Measurements from ENCODE around the gene TSC2. TPM values are rescaled to one million over a fixed set of nuclear protein-coding genes. Genes with fewer than 3 reads are reported as not detected.

Gene TSC2
- total and polyA plus RNA-seq, 2 of the 13 experiments (the other 11 are each of a cell fraction or from before 2014, with no cell fraction given): 19.6 to 40.4 TPM

DNA sequence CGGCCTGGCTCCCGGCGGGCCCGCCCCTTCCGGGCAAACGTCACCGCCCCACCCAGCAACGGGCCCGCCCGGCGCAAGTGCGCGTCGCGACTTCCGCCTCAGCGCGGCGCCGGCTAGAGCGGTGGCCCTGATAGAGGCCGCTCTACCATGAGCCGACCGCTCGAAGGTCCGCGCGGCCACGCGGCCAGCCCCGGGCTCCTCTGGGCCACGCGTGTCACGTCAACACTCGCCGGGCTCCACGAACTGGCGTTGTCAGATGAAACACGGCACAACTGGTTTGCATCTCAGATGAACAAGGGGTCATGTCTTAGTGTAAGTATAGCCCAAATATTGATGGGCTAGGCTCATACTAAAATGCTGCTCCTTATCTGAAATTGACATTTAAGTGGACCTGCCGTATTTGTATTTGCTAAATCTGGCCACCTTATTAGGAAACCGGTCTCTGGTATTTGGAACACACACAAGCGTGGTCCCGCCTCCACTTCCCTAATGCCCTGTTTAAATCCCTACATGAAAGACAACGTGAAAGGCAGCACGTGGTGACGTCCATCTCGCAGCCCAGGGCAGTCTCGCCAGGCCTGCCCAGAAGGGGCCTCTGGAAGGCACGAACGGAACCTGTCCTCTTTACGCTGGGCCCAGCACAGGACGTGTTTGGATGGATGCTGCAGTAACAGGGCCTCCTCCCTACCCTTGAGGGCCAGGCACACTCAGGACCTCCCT, 37.8 kb upstream of the TSC2 start, which contains the start of gene ZNF598 (continued):
- TF ChIP-seq CBX5 (CRISPR knock-in tag; IDR thresholded peaks at IDR 0.05; ENCODE audit: borderline replicate concordance) (0 out of 2 replicates have a peak, but pooled peaks have one; percentile 20), EEA1 (CRISPR knock-in tag; IDR thresholded peaks at IDR 0.05; ENCODE audit: borderline replicate concordance) (no peak), NCOR1 (IDR thresholded peaks at IDR 0.05; ENCODE audit: borderline replicate concordance, low read length) (no peak), ZKSCAN8 (CRISPR knock-in tag; IDR thresholded peaks at IDR 0.05; ENCODE audit: borderline replicate concordance) (no peak; the same call in 1 of the 2 replicates), NONO (IDR thresholded peaks at IDR 0.05) (no peak), NONO (CRISPR knock-in tag; conservative IDR thresholded peaks at IDR 0.05) (peak; percentile 82), MIXL1 (CRISPR knock-in tag; IDR thresholded peaks at IDR 0.05) (no peak; the same call in 1 of the 2 replicates), HOXD1 (CRISPR knock-in tag; IDR thresholded peaks at IDR 0.05) (no peak), POLR2G (IDR thresholded peaks at IDR 0.05; ENCODE audit: low read depth, low read length) (peak; percentile 84), ZFY (CRISPR knock-in tag; IDR thresholded peaks at IDR 0.05) (peak; percentile 89), SMAD1 (CRISPR knock-in tag; IDR thresholded peaks at IDR 0.05; ENCODE audit: borderline replicate concordance, low read depth) (no peak), KLF13 (CRISPR knock-in tag; IDR thresholded peaks at IDR 0.05) (no peak)
- TF ChIP-seq, protein P1, sequence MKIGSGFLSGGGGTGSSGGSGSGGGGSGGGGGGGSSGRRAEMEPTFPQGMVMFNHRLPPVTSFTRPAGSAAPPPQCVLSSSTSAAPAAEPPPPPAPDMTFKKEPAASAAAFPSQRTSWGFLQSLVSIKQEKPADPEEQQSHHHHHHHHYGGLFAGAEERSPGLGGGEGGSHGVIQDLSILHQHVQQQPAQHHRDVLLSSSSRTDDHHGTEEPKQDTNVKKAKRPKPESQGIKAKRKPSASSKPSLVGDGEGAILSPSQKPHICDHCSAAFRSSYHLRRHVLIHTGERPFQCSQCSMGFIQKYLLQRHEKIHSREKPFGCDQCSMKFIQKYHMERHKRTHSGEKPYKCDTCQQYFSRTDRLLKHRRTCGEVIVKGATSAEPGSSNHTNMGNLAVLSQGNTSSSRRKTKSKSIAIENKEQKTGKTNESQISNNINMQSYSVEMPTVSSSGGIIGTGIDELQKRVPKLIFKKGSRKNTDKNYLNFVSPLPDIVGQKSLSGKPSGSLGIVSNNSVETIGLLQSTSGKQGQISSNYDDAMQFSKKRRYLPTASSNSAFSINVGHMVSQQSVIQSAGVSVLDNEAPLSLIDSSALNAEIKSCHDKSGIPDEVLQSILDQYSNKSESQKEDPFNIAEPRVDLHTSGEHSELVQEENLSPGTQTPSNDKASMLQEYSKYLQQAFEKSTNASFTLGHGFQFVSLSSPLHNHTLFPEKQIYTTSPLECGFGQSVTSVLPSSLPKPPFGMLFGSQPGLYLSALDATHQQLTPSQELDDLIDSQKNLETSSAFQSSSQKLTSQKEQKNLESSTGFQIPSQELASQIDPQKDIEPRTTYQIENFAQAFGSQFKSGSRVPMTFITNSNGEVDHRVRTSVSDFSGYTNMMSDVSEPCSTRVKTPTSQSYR (CRISPR knock-in tag; IDR thresholded peaks at IDR 0.05; ENCODE audit: borderline replicate concordance): no peak
- TF ChIP-seq, protein P2, sequence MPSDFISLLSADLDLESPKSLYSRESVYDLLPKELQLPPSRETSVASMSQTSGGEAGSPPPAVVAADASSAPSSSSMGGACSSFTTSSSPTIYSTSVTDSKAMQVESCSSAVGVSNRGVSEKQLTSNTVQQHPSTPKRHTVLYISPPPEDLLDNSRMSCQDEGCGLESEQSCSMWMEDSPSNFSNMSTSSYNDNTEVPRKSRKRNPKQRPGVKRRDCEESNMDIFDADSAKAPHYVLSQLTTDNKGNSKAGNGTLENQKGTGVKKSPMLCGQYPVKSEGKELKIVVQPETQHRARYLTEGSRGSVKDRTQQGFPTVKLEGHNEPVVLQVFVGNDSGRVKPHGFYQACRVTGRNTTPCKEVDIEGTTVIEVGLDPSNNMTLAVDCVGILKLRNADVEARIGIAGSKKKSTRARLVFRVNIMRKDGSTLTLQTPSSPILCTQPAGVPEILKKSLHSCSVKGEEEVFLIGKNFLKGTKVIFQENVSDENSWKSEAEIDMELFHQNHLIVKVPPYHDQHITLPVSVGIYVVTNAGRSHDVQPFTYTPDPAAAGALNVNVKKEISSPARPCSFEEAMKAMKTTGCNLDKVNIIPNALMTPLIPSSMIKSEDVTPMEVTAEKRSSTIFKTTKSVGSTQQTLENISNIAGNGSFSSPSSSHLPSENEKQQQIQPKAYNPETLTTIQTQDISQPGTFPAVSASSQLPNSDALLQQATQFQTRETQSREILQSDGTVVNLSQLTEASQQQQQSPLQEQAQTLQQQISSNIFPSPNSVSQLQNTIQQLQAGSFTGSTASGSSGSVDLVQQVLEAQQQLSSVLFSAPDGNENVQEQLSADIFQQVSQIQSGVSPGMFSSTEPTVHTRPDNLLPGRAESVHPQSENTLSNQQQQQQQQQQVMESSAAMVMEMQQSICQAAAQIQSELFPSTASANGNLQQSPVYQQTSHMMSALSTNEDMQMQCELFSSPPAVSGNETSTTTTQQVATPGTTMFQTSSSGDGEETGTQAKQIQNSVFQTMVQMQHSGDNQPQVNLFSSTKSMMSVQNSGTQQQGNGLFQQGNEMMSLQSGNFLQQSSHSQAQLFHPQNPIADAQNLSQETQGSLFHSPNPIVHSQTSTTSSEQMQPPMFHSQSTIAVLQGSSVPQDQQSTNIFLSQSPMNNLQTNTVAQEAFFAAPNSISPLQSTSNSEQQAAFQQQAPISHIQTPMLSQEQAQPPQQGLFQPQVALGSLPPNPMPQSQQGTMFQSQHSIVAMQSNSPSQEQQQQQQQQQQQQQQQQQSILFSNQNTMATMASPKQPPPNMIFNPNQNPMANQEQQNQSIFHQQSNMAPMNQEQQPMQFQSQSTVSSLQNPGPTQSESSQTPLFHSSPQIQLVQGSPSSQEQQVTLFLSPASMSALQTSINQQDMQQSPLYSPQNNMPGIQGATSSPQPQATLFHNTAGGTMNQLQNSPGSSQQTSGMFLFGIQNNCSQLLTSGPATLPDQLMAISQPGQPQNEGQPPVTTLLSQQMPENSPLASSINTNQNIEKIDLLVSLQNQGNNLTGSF (CRISPR knock-in tag; IDR thresholded peaks at IDR 0.05): no peak
- TF ChIP-seq, protein P3, sequence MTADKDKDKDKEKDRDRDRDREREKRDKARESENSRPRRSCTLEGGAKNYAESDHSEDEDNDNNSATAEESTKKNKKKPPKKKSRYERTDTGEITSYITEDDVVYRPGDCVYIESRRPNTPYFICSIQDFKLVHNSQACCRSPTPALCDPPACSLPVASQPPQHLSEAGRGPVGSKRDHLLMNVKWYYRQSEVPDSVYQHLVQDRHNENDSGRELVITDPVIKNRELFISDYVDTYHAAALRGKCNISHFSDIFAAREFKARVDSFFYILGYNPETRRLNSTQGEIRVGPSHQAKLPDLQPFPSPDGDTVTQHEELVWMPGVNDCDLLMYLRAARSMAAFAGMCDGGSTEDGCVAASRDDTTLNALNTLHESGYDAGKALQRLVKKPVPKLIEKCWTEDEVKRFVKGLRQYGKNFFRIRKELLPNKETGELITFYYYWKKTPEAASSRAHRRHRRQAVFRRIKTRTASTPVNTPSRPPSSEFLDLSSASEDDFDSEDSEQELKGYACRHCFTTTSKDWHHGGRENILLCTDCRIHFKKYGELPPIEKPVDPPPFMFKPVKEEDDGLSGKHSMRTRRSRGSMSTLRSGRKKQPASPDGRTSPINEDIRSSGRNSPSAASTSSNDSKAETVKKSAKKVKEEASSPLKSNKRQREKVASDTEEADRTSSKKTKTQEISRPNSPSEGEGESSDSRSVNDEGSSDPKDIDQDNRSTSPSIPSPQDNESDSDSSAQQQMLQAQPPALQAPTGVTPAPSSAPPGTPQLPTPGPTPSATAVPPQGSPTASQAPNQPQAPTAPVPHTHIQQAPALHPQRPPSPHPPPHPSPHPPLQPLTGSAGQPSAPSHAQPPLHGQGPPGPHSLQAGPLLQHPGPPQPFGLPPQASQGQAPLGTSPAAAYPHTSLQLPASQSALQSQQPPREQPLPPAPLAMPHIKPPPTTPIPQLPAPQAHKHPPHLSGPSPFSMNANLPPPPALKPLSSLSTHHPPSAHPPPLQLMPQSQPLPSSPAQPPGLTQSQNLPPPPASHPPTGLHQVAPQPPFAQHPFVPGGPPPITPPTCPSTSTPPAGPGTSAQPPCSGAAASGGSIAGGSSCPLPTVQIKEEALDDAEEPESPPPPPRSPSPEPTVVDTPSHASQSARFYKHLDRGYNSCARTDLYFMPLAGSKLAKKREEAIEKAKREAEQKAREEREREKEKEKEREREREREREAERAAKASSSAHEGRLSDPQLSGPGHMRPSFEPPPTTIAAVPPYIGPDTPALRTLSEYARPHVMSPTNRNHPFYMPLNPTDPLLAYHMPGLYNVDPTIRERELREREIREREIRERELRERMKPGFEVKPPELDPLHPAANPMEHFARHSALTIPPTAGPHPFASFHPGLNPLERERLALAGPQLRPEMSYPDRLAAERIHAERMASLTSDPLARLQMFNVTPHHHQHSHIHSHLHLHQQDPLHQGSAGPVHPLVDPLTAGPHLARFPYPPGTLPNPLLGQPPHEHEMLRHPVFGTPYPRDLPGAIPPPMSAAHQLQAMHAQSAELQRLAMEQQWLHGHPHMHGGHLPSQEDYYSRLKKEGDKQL (CRISPR knock-in tag; IDR thresholded peaks at IDR 0.05; ENCODE audit: low read depth): no peak
